ENCODE data around the gene UTY.

The UTY gene

DNA sequence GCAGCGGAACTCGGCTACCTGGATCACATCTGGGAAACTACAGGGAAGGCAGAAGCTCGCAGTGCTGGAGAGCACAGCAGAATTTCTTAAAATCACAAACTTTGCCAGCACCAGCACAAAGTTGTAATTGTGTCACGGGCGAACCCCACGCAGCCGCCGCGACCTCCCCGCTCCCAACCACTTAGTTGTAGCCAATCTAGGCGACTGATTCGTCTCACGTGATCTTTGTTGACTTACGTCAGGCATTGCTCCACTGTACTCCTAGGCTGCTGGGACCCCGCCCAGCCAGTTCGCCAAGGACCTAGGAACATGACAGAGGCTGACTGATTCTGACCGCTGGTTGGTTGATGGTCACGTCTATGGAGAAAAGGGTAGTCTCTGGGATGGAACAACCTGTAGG lies at the start of gene UTY:
Gene UTY, minus strand, starts transcription at position 206 of the 400 bp plus-strand sequence. CDS start 368 bp downstream, outside the sequence.
- DNase-seq (ENCODE audit: low read depth), result no peak
- TF ChIP-seq, protein P1, sequence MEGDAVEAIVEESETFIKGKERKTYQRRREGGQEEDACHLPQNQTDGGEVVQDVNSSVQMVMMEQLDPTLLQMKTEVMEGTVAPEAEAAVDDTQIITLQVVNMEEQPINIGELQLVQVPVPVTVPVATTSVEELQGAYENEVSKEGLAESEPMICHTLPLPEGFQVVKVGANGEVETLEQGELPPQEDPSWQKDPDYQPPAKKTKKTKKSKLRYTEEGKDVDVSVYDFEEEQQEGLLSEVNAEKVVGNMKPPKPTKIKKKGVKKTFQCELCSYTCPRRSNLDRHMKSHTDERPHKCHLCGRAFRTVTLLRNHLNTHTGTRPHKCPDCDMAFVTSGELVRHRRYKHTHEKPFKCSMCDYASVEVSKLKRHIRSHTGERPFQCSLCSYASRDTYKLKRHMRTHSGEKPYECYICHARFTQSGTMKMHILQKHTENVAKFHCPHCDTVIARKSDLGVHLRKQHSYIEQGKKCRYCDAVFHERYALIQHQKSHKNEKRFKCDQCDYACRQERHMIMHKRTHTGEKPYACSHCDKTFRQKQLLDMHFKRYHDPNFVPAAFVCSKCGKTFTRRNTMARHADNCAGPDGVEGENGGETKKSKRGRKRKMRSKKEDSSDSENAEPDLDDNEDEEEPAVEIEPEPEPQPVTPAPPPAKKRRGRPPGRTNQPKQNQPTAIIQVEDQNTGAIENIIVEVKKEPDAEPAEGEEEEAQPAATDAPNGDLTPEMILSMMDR (conservative IDR thresholded peaks at IDR 0.05; ENCODE audit: low read depth, low read length), result no peak
- H3K4me3 ChIP-seq (ENCODE audit: low read length), result no peak within 1 kb of the TSS

- DNase-seq (ENCODE audit: low read depth), result no peak
- TF ChIP-seq, protein P1 (conservative IDR thresholded peaks at IDR 0.05; ENCODE audit: low read depth, low read length), result no peak
- H3K4me3 ChIP-seq (ENCODE audit: low read length), result no peak overlapping the region
These were observed 40.6 kb upstream of the UTY start for GRCh38 chrY:13520474-13520873.

DNA sequence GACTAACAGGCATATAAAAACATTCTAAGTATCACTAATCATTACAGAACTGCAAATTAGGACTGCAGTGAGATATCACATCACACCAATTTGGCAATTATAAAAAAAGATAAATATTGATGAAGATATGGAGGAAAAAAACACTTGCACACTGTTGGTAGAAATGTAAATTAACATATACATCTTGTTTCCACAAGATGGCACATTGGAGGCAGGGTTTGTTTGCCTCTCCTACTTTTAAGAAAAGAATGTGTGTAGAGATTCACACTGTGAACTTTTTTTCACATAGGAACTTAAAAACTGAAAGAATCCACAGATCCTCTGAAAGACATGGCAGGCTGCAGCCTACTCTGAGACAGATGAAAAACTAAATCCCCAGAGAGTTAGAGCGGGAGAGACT lies 21.4 kb upstream of the UTY start:
- TF ChIP-seq, protein P1 (conservative IDR thresholded peaks at IDR 0.05; ENCODE audit: low read depth, low read length), result no peak
- no peak overlapping the region for H3K4me3 ChIP-seq (ENCODE audit: low read length)
- DNase-seq (ENCODE audit: low read depth), result no peak

GRCh38 chrY:13493737-13494136 lies 13.9 kb upstream of the UTY start:
- no peak for DNase-seq (ENCODE audit: low read depth)
- TF ChIP-seq, protein P1 (conservative IDR thresholded peaks at IDR 0.05; ENCODE audit: low read depth, low read length), result no peak
- no peak overlapping the region for H3K4me3 ChIP-seq (ENCODE audit: low read length)

DNA sequence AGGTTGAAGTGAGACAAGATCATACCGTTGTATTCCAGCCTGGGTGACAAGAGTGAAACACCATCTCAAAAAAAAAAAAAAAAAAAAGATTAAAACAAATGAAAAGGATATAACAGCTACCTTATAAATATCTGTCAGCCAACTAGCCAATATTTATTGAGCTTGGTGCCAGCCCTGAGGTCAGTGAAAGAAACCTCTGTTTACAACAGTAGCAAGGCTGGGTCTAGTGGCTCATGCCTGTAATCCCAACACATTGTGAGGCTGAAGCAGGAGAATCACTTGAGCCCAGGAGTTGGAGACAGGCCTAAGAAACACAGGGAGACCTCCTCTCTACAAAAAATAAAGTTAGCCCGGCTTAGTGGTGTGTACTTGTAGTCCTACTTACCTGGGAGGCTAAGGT lies 12.6 kb upstream of the UTY start:
- TF ChIP-seq, protein P1 (conservative IDR thresholded peaks at IDR 0.05; ENCODE audit: low read depth, low read length), result no peak
- H3K4me3 ChIP-seq (ENCODE audit: low read length), result no peak overlapping the region
- no peak for DNase-seq (ENCODE audit: low read depth)

- TF ChIP-seq, protein P1 (conservative IDR thresholded peaks at IDR 0.05; ENCODE audit: low read depth, low read length), result no peak
These were observed 8.9 kb upstream of the UTY start for GRCh38 chrY:13488738-13489137.

DNA sequence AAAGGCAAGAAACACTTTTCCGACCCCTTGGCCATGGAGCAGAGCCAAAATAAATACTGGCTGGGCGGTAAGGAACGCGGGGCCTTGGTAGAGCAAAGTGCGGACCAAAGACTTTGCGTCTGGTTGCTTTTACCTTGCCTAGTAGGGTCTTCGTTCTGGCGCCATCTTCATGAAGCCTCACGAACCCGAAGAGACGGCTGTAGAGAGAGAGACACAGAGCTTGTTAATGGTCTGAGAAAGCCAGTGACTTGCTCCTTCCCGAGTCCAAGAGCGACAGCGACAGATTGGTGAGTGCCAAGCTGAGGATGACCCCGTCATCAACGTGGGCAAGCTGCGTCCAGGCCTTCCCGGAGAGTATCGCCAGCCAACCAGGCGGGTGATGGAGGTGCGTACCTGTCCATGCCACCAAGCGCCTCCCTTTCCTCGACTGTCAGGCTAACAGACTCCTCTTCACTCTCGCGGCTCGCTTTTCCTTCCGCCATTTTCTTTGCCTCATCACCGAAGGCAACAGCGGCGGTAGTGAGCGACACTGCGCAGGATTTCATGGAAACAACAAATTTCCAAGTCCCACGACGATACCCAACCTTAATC lies 617 bp downstream of the UTY start:
- H3K4me3 ChIP-seq (ENCODE audit: low read length), result no peak overlapping the region
- no peak for DNase-seq (ENCODE audit: low read depth)
- TF ChIP-seq, protein P1 (conservative IDR thresholded peaks at IDR 0.05; ENCODE audit: low read depth, low read length), result no peak

More at GRCh38 chrY:13488738-13489137, 8.9 kb upstream of the UTY start:
- no peak for DNase-seq (ENCODE audit: low read depth)
- no peak overlapping the region for H3K4me3 ChIP-seq (ENCODE audit: low read length)
